ENCODE results near the gene NRXN3. TPM values are rescaled to one million over a fixed set of nuclear protein-coding genes. Genes with fewer than 3 reads are reported as not detected.

Gene NRXN3
- total RNA-seq, 1 experiment from 2014 or later: not detected

- TF ChIP-seq CEBPB (IDR thresholded peaks at IDR 0.05; ENCODE audit: low read depth) (no peak), SRF (IDR thresholded peaks at IDR 0.05; ENCODE audit: low read depth) (no peak), YY1 (IDR thresholded peaks at IDR 0.05; ENCODE audit: extremely low read depth, insufficient replicate concordance, low read depth, low read length) (no peak), ZFX (IDR thresholded peaks at IDR 0.05) (no peak), EZH2 (IDR thresholded peaks at IDR 0.05) (no peak), SIN3A (IDR thresholded peaks at IDR 0.05; ENCODE audit: low read depth) (no peak), JUND (IDR thresholded peaks at IDR 0.05) (no peak), POLR2AphosphoS5 (IDR thresholded peaks at IDR 0.05; ENCODE audit: low read depth, low read length) (no peak), ELF1 (IDR thresholded peaks at IDR 0.05; ENCODE audit: borderline replicate concordance, low read depth) (no peak), FOSL1 (IDR thresholded peaks at IDR 0.05; ENCODE audit: low read depth) (no peak)
- TF ChIP-seq, protein P1, sequence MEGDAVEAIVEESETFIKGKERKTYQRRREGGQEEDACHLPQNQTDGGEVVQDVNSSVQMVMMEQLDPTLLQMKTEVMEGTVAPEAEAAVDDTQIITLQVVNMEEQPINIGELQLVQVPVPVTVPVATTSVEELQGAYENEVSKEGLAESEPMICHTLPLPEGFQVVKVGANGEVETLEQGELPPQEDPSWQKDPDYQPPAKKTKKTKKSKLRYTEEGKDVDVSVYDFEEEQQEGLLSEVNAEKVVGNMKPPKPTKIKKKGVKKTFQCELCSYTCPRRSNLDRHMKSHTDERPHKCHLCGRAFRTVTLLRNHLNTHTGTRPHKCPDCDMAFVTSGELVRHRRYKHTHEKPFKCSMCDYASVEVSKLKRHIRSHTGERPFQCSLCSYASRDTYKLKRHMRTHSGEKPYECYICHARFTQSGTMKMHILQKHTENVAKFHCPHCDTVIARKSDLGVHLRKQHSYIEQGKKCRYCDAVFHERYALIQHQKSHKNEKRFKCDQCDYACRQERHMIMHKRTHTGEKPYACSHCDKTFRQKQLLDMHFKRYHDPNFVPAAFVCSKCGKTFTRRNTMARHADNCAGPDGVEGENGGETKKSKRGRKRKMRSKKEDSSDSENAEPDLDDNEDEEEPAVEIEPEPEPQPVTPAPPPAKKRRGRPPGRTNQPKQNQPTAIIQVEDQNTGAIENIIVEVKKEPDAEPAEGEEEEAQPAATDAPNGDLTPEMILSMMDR (IDR thresholded peaks at IDR 0.05 in 2 of 3, conservative IDR thresholded peaks at IDR 0.05 in 1 of 3; ENCODE audit: borderline replicate concordance in 1 of 3, insufficient read depth in 1 of 3, low read depth in 2 of 3, low read length in 2 of 3): no peak
- TF ChIP-seq, protein P2, sequence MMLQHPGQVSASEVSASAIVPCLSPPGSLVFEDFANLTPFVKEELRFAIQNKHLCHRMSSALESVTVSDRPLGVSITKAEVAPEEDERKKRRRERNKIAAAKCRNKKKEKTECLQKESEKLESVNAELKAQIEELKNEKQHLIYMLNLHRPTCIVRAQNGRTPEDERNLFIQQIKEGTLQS (IDR thresholded peaks at IDR 0.05): no peak
These were observed 540.8 kb downstream of the NRXN3 start (continued) for GRCh38 chr14:78710963-78711362.

GRCh38 chr14:78713716-78714115, 543.5 kb downstream of the NRXN3 start:
- Histone ChIP-seq H3K36me3 (ENCODE audit: control insufficient read depth in 1 of 2, insufficient read depth in 2 of 2, low read length in 2 of 2) (no peaks in the 10 kb centered on the region), H3K9me2 (ENCODE audit: insufficient read depth) (no peaks in the 10 kb centered on the region), H3K4me2 (ENCODE audit: low read length) (no peak overlapping the region), H4K20me1 (ENCODE audit: insufficient read depth) (no peaks in the 10 kb centered on the region), H3K4me3 (replicated peaks in 1 of 2; ENCODE audit: low read depth in 1 of 2, low read length in 2 of 2) (no peak overlapping the region), H3K27me3 (ENCODE audit: insufficient read depth, low read length) (no peaks in the 10 kb centered on the region), H3K4me1 (ENCODE audit: control insufficient read depth in 1 of 2, insufficient read depth in 2 of 2, low read length in 2 of 2) (no peaks in the 10 kb centered on the region), H3K9ac (ENCODE audit: low read length) (no peak overlapping the region), H3K9me3 (ENCODE audit: control insufficient read depth in 1 of 2, insufficient read depth in 1 of 2, low read depth in 1 of 2, low read length in 2 of 2) (no peaks in the 10 kb centered on the region), H2AFZ (ENCODE audit: low read depth, low read length, poor library complexity, severe bottlenecking) (no peak overlapping the region), H3K79me2 (ENCODE audit: insufficient read depth, low read length) (no peaks in the 10 kb centered on the region), H3K27ac (ENCODE audit: low read depth, low read length) (no peak overlapping the region)
- no TSS peak for BruUV-seq (replicated peaks)
- ChIA-PET RAD21 (ENCODE audit: low non-redundant PET in 1 of 2, low total read pairs in 2 of 2, uncharacterized antibody in 2 of 2, unreplicated experiment in 2 of 2) (no interaction called here), CTCF (no interaction called here), POLR2A (no interaction called here)
- intact Hi-C loops (cut with micrococcal nuclease): no loop called here
- ATAC-seq (no peak), DNase-seq (ENCODE audit: low read depth, low spot score) (no peak)
- no peak for TF ChIP-seq EGR1 (IDR thresholded peaks at IDR 0.05; ENCODE audit: low read depth)
- no peak for TF ChIP-seq EZH2 (IDR thresholded peaks at IDR 0.05)
- no peak for TF ChIP-seq POLR2A (IDR thresholded peaks at IDR 0.05; ENCODE audit: borderline replicate concordance, extremely low read depth, insufficient read depth, insufficient read length)
- TF ChIP-seq SIN3A (IDR thresholded peaks at IDR 0.05; ENCODE audit: low read depth): no peak
- no peak for TF ChIP-seq CBX3 (IDR thresholded peaks at IDR 0.05; ENCODE audit: low read depth)
- TF ChIP-seq ZNF274 (IDR thresholded peaks at IDR 0.05; ENCODE audit: low read depth, low read length): no peak
- TF ChIP-seq, protein P1 (IDR thresholded peaks at IDR 0.05 in 2 of 3, conservative IDR thresholded peaks at IDR 0.05 in 1 of 3; ENCODE audit: borderline replicate concordance in 1 of 3, insufficient read depth in 1 of 3, low read depth in 2 of 3, low read length in 2 of 3): no peak
- no peak for TF ChIP-seq CEBPB (IDR thresholded peaks at IDR 0.05; ENCODE audit: low read depth)
- TF ChIP-seq ELF1 (IDR thresholded peaks at IDR 0.05; ENCODE audit: borderline replicate concordance, low read depth): no peak
- no peak for TF ChIP-seq POLR2AphosphoS5 (IDR thresholded peaks at IDR 0.05; ENCODE audit: low read depth, low read length)
- TF ChIP-seq JUND (IDR thresholded peaks at IDR 0.05): no peak
- TF ChIP-seq EZH2phosphoT487 (IDR thresholded peaks at IDR 0.05; ENCODE audit: borderline replicate concordance): no peak
- no peak for TF ChIP-seq YY1 (IDR thresholded peaks at IDR 0.05; ENCODE audit: extremely low read depth, insufficient replicate concordance, low read depth, low read length)
- TF ChIP-seq MAX (IDR thresholded peaks at IDR 0.05): no peak
- TF ChIP-seq, protein P2 (IDR thresholded peaks at IDR 0.05): no peak

All from HCT116 (cell line).